ENCODE results near the gene FTSJ3.
A peak's percentile ranks its signal among the peaks of the same experiment; 100 is the strongest.

FTSJ3 gene

DNA sequence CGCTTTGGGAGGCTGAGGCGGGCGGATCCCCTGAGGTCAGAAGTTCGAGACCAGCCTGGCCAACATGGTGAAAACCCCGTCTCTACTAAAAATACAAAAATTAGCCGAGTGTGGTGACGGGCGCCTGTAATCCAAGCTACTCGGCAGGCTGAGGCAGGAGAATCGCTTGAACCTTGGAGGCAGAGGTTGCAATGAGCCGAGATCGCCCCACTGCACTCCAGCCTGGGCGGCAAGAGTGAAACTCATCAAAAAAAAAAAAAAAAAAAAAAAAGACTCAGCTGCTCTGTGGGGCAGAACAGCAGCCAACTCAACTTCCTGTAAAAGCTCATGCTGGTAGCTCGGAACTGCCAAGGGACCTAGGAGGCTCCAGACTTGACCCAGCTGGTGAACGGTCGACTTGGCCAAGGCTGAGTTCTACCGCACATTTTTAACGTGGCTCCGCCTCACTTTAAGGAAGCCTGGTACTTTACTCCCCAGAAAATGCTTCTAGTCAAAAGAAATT lies 16.0 kb upstream of the FTSJ3 start:
- peak; percentile 28 for DNase-seq

DNA sequence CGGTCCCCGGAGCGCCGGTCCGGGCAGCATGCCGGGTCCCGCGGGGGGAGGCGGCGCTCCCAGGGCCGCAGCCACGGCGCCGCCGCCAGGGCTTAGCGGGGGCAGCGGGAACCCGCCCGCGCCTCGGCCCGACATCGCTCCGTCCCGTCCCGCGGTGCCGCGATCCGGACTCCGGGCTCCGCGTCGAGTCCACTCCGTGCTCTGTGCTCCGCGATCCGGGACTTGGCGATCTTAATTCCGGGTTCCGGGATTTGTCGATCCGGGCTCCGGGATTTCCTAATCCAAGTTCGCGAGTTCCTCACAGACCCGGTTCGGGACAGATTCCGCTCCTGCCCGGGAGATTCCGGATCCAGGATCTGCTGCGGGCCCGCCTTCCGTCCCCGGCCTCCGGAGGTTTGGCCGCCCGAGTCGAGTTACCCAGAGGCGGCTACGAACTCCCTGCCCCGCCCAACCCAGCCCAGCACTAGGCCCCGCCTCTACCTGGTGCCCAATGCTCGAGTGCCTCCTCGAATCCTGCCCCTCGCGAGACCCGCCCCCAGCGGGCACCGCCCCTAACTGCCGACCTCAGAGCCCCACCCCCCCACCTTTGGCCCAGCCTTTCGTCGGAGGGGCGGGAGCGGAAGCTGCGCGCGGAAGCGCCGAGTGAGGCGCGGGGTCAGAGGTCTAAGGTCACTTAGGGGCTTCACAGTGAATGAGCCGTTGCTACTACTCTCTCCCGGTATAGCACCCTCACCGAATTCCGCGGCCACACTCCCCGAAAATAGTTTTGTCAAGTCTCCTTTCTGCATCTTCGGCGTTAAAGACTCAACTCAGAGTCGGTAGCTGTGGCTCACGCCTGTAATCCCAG lies 15.3 kb upstream of the FTSJ3 start, which contains the start of gene SMARCD2:
TSS of gene SMARCD2 (minus strand) at position 146 of the 847 bp plus-strand sequence. CDS start at position 135, 11 bp downstream.
- peak; percentile 99 for DNase-seq

- no peak for DNase-seq
Observed at GRCh38 chr17:63842173-63842539, 14.7 kb upstream of the FTSJ3 start.

DNA sequence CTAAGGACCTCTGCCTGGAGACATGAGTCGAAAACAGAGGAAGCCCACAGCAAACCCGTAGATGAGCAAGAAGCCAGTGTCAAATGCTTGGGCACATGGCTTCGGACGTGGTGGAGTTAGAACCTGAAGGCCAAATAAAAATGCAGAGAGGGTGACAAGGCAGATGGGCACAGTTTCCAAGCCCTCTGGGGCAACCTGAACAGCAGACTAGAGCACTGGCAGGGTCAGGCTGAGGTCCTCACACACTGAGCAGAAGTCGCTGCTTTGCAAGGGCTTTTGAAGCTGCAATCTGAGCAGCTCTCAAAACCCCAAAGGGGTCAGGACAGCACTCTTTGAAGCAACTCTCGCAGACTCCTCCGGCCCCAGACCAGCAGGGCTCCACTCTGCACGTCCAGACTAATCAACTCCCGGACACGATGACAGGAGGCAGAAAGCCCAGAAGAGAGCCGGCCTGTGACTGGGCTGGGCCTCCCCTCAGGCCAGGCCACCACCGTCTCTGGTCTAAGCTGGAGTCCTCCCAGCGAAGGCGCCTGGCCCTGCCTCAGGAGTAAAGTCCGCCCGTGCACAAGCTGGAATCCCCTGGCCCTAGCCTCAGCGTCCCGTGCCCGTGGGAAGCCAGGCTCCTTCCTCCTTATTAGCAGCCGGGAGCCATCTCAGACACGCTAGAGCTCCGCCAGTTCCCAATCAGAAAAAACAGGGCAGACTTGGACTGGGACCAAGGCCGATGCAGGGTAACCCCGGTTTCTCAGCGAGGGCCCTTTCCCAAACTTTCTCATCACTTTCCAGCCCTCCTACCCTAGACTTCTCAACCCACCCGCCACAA lies 14.1 kb upstream of the FTSJ3 start:
- DNase-seq, result no peak

DNA sequence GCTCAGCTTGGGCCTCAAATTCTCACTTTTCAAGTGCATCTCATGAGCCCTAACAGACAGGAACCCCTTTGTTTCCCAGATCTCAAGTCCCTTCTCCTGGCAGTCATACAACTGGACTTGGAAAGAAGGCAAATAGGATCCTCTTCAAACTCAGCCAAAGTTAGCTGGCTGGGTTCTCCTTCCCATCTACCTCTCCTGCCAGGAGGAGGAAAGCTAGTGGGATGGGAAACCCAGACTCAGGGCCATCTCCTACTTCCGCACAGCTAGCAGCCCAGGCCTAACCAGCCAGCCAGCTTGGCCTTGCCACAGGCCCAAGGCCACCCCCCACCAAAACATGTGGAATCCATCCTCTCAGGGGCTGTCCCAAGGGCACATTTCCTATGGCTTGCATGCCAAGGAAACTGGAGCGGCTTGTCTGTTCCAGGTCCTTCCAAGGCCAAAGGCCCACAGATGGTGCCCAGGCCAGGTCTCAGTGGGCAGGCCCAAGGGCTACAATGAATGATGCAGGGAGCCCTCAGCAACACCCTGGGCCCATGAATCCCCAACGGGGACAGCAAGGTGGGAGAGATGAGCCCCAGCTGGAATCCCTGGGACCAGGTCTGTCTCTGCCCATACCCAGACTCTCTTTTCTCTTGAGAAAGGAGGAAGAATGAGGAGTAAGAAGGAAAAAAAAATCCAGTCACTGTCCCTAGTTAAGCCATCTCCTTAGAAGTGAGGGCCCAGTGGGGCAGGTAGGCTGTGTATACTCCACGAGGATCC lies 13.3 kb upstream of the FTSJ3 start:
- no peak for DNase-seq

DNA sequence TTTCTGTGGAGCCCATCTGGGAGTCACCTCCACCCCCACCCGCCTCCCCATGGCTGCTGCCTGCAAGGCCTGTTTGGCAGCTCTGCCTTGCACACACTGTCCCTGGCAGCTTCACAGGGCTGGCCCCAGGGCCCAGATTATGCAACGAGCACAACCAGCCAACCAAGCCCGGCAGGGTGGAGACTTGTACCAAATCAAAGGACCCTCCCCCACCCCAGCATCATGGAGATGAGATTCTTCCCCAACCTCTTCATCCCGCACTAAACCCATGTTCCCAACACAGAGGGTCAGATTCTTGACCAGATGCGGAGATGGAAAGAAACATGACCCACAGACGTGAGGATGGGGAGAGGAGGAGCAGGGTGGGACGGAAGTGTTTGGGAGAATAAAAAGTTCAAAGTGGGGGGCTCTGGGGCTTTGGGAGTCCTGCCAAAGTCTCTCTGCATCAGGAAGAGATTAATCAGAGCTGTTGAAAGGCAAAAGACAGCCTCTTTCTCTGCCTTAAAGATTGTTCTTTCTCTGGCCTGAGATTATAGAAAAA lies 11.2 kb upstream of the FTSJ3 start:
- DNase-seq, result no peak

DNA sequence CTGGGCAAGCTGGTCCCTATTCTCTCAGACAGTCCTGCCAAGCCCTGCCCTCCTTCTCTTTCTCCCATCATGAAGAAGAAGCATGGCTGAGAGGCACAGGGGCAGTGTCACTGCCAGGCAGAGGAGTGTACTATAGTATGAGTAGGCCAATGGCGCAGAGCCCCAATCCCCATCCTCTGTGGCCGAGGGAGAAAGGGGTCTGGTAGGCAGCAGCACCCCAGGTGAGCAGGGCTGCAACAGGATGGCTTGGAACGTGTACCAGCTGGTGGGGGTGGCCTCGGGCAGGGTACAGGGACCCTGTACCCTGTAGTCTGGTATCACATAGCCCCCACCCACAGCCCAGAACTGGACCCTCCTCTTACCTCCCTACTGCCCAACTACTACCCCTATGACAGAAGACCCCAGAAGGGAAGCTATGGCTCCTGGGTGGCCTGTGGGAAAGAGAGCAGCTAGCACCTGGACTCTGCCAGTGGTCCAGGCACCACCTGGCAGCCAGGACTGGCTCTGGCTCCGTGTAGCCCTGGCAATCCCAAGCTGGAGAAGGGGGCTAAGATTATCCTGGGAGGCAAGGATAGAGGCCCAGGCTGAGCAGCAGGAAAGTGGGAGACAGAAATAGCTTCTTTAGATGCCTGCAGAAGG lies 10.6 kb upstream of the FTSJ3 start:
- no peak for DNase-seq

DNA sequence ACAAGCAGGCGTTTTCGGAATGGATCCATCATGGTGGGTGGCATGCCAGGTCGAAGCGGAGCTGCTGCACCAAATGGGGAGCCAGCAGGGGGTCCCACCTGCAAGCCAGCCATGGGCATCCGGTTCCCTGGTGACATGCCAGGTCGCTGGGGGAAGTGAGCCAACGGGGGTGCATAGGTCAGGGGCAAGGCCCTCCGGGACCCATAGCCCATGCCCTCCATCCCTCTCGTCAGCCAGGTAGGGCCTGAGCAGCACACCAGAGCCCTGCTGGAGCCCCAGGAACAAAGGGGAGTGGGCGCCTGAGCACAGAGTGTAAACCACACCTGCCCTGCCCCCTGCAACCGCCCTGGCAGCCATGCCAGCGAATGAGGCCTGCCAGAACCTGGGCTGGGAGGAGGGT lies 10.0 kb upstream of the FTSJ3 start:
- DNase-seq, result no peak

DNA sequence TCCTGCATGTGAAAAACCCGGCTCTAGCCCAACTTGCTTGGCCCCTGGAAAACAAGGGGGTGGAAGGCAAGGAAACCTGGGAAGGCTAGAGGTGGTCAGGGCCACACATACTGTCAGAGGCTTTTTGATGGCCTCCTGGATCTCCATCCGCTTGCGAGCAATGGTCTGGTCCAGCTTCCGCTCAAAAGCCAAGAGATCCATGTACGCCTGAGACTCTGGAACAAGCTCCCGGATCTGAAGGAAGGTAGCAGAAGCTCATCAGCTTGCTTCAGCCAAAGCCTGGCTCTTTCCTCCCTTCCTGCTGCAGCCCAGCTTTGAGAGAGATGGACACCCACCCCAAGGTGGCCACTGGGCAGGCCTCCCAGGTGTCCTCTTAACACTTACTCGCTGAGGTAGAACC lies 9.3 kb upstream of the FTSJ3 start:
- DNase-seq, result no peak

DNA sequence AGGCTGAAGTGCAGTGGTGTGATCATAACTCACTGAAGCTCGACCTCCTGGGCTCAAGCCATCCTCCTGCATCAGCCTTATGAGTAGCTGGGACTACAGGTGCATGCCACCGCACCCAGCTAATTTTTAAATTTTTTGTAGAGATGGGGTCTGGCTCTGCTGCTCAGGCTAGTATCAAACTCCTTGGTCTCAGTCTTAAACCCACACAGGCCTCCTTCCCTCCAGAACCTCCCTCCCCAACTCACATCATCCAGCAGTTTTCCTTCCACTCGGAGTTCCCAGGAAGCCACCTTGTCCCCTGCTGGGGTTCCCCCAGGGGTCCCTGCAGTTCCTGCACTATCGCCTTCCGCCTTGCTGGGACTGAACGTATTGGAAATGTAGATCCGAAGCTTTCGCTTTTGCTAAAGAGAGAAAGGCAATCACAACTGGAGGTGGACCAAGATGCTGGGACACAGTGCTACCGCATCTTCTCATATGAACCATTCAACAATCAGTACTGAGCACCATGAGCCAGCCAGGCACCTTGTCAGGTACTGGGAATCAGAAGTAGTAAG lies 7.8 kb upstream of the FTSJ3 start:
- DNase-seq, result no peak

- peak; percentile 72 for DNase-seq
Observed at GRCh38 chr17:63834431-63835166, 7.1 kb upstream of the FTSJ3 start.

DNA sequence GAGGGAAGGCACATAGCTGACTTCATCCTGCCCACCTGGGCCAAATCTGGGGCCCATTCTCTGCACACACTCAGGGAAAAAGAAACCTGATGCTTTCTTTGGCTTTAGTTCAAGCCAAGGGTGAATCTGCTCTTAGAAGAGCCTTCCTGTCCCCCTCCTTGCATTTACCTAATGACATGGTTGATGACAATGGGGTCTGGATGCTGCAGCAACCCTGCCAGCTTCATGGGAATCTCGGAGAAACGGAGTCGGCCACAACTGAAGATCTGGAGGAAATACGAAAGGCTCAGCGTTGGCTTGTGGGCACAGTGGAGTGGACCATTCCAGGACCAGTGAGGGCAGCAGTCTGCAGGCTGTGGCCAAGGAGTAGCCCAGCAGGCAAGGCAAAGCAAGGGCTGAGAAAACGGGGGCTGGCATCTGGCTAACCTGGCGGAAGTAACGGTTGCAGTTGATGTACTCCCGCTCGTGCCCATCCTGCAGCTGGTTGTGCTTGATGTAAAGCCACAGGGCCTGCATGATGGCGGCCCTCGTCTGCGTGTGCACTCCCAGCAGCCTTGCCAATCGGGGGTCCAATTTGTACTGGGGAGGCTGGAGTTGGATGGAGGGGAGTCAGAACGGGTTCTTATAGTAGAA lies 6.4 kb upstream of the FTSJ3 start:
- DNase-seq, result no peak

- DNase-seq, result no peak
Observed at GRCh38 chr17:63833026-63833740, 5.7 kb upstream of the FTSJ3 start.

DNA sequence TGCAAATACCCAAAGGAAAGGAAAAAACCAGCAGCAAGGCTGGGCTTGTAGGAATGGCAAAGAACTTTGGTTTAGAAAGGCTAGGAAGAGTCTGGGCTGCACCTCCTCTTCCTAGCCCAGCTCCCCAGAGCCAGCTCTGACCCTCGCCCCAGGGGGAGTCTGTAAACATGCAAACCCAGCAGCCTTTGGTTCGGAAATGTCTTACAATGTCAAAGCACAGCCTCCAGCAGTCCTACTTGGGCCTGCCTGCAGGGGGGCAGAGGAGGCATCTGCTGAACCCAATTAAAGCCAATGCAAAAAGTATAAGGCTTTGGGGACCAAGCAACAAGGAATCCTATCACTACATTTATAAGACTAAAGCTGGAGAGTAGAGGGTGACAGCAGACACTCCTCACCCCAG lies 5.0 kb upstream of the FTSJ3 start:
- no peak for DNase-seq

DNA sequence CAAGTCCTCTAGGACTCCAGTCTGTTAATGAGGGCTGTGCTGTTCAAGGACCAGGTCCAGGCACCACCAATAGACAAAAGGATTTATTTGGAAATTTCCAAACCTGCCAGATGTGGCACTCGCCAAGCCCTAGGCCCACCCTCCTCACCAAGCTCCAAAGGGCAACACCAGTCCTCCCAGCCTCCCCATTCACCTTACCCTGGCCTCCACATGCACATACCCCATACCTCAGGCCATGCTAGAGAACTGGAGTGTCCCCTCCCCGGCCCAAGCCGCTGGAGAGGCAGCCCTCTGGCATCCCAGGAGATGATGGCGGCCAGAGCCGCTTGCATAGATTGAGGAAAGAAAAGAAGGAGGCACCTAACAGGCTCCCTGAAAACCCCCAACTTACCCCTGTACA lies 4.6 kb upstream of the FTSJ3 start:
- DNase-seq, result no peak

GRCh38 chr17:63831505-63831904 lies 4.0 kb upstream of the FTSJ3 start:
- no peak for DNase-seq

GRCh38 chr17:63830904-63831491 lies 3.5 kb upstream of the FTSJ3 start:
- no peak for DNase-seq

DNA sequence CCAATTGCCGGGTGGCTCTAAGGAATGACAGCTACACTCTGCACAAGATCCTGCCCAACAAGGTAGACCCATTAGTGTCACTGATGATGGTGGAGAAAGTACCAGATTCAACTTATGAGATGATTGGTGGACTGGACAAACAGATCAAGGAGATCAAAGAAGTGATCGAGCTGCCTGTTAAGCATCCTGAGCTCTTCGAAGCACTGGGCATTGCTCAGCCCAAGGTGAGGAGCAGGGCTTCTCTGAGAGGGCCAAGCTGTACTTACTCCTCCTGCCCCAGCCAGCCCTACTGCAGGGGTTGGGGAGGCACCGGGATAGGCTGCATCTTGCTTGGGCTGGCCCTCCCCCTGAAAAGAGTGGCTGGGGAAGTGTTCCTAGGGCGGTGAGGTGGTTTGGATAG lies 2.8 kb upstream of the FTSJ3 start:
- DNase-seq, result no peak

GRCh38 chr17:63828936-63829335 lies 1.5 kb upstream of the FTSJ3 start:
- DNase-seq, result no peak

- no peak for DNase-seq
Observed at GRCh38 chr17:63827801-63828221, 348 bp upstream of the FTSJ3 start.

Measured in GDM1 (cell line).